Measurements from ENCODE around the gene GTPBP1. TPM values are rescaled to one million over a fixed set of nuclear protein-coding genes. Genes with fewer than 3 reads are reported as not detected.

GTPBP1 gene
- total RNA-seq, 2 donors from 2014 or later, result 96.8 to 127 TPM

DNA sequence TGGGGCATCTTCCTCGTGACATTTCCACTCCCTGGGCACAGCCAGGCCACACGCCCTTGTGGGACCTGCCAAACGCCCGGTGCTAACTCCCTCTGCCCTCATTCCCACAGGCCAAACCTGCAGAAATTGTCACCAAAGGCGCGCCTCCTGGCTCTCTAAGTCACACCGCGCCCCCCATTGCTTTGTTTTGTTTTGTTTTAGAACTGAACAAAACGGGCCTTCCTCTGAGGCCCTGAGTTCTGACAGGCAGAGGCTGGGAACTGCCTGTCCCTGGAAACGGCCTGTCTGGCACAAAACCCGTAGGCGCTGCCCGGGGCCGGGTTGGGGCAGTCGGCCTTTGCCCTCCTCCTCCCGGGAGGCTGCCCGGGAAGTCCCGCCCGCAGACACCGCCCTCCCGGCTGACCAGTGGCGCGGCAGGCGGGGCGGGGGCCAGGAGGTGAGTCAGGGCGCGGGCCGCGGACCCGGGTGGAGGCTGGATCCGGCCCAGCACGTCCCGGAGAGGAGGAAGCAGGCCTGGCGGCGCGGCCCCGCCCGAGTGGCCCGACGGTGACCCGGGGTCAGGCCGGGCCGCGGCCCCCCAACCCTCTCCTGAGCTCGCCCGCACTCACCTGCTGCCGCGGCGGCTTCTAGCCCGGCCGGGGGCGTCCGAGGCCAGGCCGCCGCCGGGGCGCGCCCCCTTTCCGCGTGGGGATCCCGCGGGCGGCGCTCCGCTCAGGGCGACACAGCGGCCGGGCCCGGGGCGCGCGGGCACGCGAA lies 49.6 kb downstream of the GTPBP1 start:
- peak; percentile 78 to 87 for DNase-seq
- Mint-ChIP-seq H3K27me3 (ENCODE audit: low read depth) (no peaks in the 10 kb centered on the region), H3K9me3 (no peaks in the 10 kb centered on the region), H3K4me1 (ENCODE audit: low read depth) (peaks cover 70% of the 10 kb centered on the region), H3K4me3 (peak overlapping the region; percentile 93 to 100), H3K36me3 (ENCODE audit: insufficient read depth in 2 of 2) (peaks cover 16 to 27% of the 10 kb centered on the region in 2 donors), H3K27ac (peak overlapping the region; percentile 92)
- peak; percentile 44 to 57 for ATAC-seq (replicated peaks in 1 of 2)

- no peaks in the 10 kb centered on the region for H3K27me3 Mint-ChIP-seq (ENCODE audit: low read depth)
- H3K4me3 Mint-ChIP-seq, result peak within 1 kb of the TSS; percentile 94 to 100
- peak; percentile 96 to 98 for DNase-seq
- peaks cover 66% of the 10 kb centered on the region for H3K4me1 Mint-ChIP-seq (ENCODE audit: low read depth)
- peak within 1 kb of the TSS; percentile 97 for H3K27ac Mint-ChIP-seq
- H3K9me3 Mint-ChIP-seq, result no peaks in the 10 kb centered on the region
- peaks cover 14 to 27% of the 10 kb centered on the region in 2 donors for H3K36me3 Mint-ChIP-seq (ENCODE audit: insufficient read depth in 2 of 2)
- peak; percentile 79 to 82 for ATAC-seq (replicated peaks in 1 of 2)
Measured at GRCh38 chr22:38755911-38756532, 50.3 kb downstream of the GTPBP1 start, which contains the start of gene SUN2. SUN2 (minus strand) TSS chr22:38755998; CDS start chr22:38752628, 3,370 bp downstream.

- peak overlapping the region; percentile 97 for H3K27ac Mint-ChIP-seq
- DNase-seq (peak; percentile 53 to 64), ATAC-seq (replicated peaks in 1 of 2) (peak; percentile 15 to 34)
- H3K4me3 Mint-ChIP-seq, result peak overlapping the region; percentile 94 to 98
- H3K36me3 Mint-ChIP-seq (ENCODE audit: insufficient read depth in 2 of 2), result peaks cover 11 to 23% of the 10 kb centered on the region in 2 donors
- no peaks in the 10 kb centered on the region for H3K27me3 Mint-ChIP-seq (ENCODE audit: low read depth)
- no peaks in the 10 kb centered on the region for H3K9me3 Mint-ChIP-seq
- H3K4me1 Mint-ChIP-seq (ENCODE audit: low read depth), result peaks cover 57% of the 10 kb centered on the region
Measured at GRCh38 chr22:38756711-38757463, 51.1 kb downstream of the GTPBP1 start.

DNA sequence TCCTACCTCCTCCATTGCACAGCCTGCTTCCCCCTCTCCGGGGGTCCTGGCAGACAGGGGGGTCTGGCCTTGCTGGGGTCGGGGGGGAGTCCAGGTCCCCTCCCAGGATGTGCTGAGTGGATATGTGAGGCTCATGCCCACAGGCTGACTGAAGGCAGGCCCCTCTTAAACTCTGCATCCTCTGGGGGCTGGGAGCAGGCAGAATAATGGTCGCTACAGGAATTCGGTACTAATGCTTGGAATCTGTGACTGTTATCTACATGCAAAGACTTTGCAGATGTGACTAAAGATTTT lies 51.7 kb downstream of the GTPBP1 start:
- Mint-ChIP-seq H3K4me1 (ENCODE audit: low read depth) (peaks cover 52% of the 10 kb centered on the region), H3K27ac (no peak overlapping the region), H3K4me3 (peak overlapping the region; percentile 94 to 98), H3K36me3 (ENCODE audit: insufficient read depth in 2 of 2) (peaks cover 11 to 19% of the 10 kb centered on the region in 2 donors), H3K27me3 (ENCODE audit: low read depth) (no peaks in the 10 kb centered on the region), H3K9me3 (no peaks in the 10 kb centered on the region)
- ATAC-seq (replicated peaks in 1 of 2) (no peak), DNase-seq (no peak)

DNA sequence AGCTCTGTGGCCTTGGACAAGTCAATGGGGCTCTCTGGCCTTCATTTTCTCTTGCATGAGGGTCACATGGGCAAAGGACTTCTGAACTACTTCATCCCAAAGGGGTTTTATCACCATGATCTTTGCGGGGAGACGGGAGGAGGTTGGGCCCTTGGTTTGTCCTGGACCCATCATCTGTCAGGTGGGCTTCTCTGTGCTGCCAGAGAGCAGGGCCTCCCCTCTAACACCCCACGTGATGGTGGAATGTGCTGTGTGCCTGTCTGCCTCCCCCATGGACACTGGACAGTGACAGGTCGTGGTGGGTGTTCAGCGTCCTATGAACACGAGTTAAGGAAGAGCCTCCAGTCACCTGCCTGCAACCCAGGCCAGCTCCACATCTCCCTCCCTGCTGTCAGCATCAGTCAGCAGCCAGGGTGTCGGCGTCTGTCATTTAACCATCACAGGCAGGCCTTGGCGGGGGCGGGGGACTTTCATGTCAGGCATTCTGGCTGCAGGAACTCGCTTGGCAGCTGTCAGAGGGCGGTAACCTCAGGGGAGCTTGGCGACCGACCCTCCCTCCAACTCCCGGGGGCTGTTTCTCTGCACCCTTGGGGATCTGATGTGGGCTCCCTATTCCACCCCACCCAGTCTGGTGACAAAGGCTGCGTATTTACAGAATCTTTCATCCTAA lies 52.7 kb downstream of the GTPBP1 start:
- Mint-ChIP-seq H3K27ac (no peak overlapping the region), H3K4me1 (ENCODE audit: low read depth) (peaks cover 42% of the 10 kb centered on the region), H3K36me3 (ENCODE audit: insufficient read depth in 2 of 2) (peaks cover 8 to 13% of the 10 kb centered on the region in 2 donors), H3K27me3 (ENCODE audit: low read depth) (no peaks in the 10 kb centered on the region), H3K9me3 (no peaks in the 10 kb centered on the region), H3K4me3 (peak overlapping the region; percentile 29 to 98)
- ATAC-seq (replicated peaks in 1 of 2) (peak; percentile 12 to 14), DNase-seq (peak; percentile 79 to 83)

- Mint-ChIP-seq H3K4me3 (no peak overlapping the region), H3K9me3 (no peaks in the 10 kb centered on the region), H3K27ac (no peak overlapping the region), H3K27me3 (ENCODE audit: low read depth) (no peaks in the 10 kb centered on the region), H3K36me3 (ENCODE audit: insufficient read depth in 2 of 2) (peaks cover 5 to 7% of the 10 kb centered on the region in 2 donors), H3K4me1 (ENCODE audit: low read depth) (peaks cover 36% of the 10 kb centered on the region)
- DNase-seq (no peak), ATAC-seq (replicated peaks in 1 of 2) (no peak)
Measured at GRCh38 chr22:38759005-38759404, 53.3 kb downstream of the GTPBP1 start.

DNA sequence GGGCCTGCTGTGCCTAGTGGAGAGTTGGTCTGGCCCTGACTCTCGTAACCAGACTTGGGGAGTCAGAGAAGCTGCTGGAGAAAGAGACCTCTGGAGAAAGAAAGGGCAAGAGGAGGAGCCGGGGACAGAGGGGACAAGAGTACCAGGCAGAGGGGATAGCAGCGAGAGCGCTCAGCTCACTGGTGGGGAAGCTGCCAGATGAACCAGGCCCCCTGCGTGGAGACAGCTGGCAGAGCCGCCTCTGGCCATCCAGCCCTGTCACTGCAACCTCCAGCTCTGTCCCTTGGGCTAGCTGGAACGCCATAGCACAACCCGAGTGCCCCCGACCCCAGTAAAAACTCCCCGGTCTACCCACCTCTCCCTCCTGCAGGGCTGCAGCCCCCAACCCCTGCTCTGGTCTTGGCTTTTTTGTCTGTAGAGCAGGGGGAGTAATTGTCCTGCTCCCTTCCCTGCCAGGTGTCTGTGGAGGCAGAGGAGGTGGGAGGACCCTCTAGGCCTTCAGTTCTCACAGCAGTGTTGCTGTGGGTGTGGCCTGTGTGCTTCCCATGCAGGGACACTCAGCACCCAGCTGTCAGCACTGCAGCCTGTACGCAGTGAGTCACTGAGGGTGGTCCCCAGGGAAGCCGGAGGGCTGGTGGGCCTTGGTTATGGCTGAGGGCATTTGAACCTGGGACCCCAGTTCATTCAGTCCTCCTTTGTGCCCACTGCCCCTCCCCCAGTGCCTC lies 54.9 kb downstream of the GTPBP1 start:
- Mint-ChIP-seq H3K36me3 (ENCODE audit: insufficient read depth in 2 of 2) (peaks cover 2 to 4% of the 10 kb centered on the region in 2 donors), H3K9me3 (no peaks in the 10 kb centered on the region), H3K4me3 (no peak overlapping the region), H3K4me1 (ENCODE audit: low read depth) (peaks cover 33% of the 10 kb centered on the region), H3K27ac (no peak overlapping the region), H3K27me3 (ENCODE audit: low read depth) (no peaks in the 10 kb centered on the region)
- no peak for DNase-seq
- no peak for ATAC-seq (replicated peaks in 1 of 2)

DNA sequence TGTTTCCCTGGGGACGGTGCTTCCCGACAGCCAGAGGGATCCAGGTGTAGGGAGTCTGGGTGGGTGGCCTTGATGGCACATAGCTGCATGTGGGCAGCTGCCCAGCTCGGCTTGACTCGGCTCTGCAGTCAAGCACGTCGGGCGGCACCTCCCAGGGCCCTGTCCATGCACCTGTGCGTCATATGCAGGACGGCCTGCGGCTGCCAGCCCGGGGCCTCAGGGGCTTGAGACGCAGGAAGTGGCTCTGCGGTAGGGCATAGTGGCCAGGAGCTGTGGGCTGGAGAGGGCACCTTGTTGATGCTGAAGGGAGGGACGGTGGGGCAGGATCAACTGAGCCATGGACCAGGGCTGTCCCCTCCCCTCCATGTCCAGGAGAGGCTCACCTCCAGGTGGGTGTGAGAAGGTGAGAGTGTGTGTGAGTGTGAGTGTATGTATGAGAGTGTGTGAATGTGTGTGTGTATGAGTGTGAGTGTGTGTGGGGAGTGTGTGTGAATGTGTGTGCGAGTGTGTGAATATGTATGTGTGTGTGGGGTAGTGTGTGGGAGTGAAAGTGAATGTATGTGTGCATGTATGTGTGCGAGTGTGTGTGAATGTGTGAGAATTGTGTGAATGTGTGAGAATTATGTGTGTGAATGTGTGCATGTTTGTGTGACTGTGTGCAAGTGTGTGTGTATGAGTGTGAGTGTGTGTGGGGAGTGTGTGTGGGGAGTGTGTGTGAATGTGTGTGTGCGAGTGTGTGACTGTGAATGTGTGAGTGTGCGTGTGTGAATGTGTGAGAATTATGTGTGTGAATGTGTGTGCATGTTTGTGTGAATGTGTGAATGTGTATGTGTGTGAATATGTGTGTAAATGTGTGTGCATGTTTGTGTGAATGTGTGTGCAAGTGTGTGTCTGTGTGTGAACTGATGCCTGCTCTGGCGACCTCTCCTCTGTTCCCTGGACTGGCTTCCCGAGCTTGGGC lies 55.7 kb downstream of the GTPBP1 start:
- H3K4me1 Mint-ChIP-seq (ENCODE audit: low read depth), result peaks cover 32% of the 10 kb centered on the region
- H3K9me3 Mint-ChIP-seq, result no peaks in the 10 kb centered on the region
- no peak for ATAC-seq (replicated peaks in 1 of 2)

DNA sequence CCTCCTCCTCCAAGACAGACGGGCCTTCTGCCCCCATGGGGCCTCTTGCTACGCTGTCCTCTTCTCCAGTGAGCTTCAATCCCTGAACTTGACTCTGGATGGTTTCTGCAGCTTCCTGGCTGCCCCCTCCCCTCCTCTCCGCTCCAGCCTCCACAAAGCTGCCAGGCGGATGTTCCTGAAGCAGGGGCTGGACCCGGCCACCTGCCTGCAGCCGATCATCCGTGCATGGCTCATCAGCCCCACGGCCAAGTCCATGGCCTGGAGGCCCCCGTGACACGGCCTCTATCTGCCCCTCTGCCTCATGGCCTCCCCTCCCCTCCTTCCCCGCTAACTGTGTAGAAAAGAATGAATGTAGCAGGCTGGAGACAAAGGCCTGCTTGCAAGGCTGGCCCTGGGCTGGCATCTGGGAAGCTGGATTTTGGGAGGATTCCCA lies 56.8 kb downstream of the GTPBP1 start:
- ATAC-seq (replicated peaks in 1 of 2) (no peak), DNase-seq (no peak)
- H3K9me3 Mint-ChIP-seq, result no peaks in the 10 kb centered on the region
- no peaks in the 10 kb centered on the region for H3K27me3 Mint-ChIP-seq (ENCODE audit: low read depth)
- H3K4me3 Mint-ChIP-seq, result no peak overlapping the region
- H3K36me3 Mint-ChIP-seq (ENCODE audit: insufficient read depth in 2 of 2), result no peaks in the 10 kb centered on the region
- peaks cover 21% of the 10 kb centered on the region for H3K4me1 Mint-ChIP-seq (ENCODE audit: low read depth)
- no peak overlapping the region for H3K27ac Mint-ChIP-seq

More for the DNA sequence above, 55.7 kb downstream of the GTPBP1 start:
- no peak for DNase-seq
- H3K27me3 Mint-ChIP-seq (ENCODE audit: low read depth), result no peaks in the 10 kb centered on the region
- H3K27ac Mint-ChIP-seq, result no peak overlapping the region
- H3K4me3 Mint-ChIP-seq, result no peak overlapping the region
- H3K36me3 Mint-ChIP-seq (ENCODE audit: insufficient read depth in 2 of 2), result peaks cover 1 to 3% of the 10 kb centered on the region in 2 donors

GRCh38 chr22:38766076-38766777 lies 60.5 kb downstream of the GTPBP1 start:
- Mint-ChIP-seq H3K27ac (no peak overlapping the region), H3K36me3 (ENCODE audit: insufficient read depth in 2 of 2) (no peaks in the 10 kb centered on the region), H3K27me3 (ENCODE audit: low read depth) (no peaks in the 10 kb centered on the region), H3K4me3 (no peak overlapping the region), H3K9me3 (no peaks in the 10 kb centered on the region), H3K4me1 (ENCODE audit: low read depth) (no peaks in the 10 kb centered on the region)
- ATAC-seq (replicated peaks in 1 of 2), result peak; percentile 43 to 53
- DNase-seq, result peak; percentile 35 to 48

- ATAC-seq (replicated peaks in 1 of 2), result no peak
- DNase-seq, result no peak
- no peak overlapping the region for H3K4me3 Mint-ChIP-seq
Measured at GRCh38 chr22:38767313-38767712, 61.6 kb downstream of the GTPBP1 start.

More at GRCh38 chr22:38767313-38767712, 61.6 kb downstream of the GTPBP1 start:
- no peaks in the 10 kb centered on the region for H3K4me1 Mint-ChIP-seq (ENCODE audit: low read depth)
- no peaks in the 10 kb centered on the region for H3K27me3 Mint-ChIP-seq (ENCODE audit: low read depth)
- H3K27ac Mint-ChIP-seq, result no peak overlapping the region
- no peaks in the 10 kb centered on the region for H3K36me3 Mint-ChIP-seq (ENCODE audit: insufficient read depth in 2 of 2)
- H3K9me3 Mint-ChIP-seq, result no peaks in the 10 kb centered on the region

Data from activated T-cell treated with anti-CD3 and anti-CD28 coated beads, Interleukin-2, amount 50 U/mL, for 72 hours (primary cell).